ENCODE measurements around the gene LENG9.
"Not testable (repeated sequence)": the region's sequence is repeated elsewhere in the genome, so short reads cannot be mapped to it uniquely, and the experiment has no call there.

- not testable (repeated sequence) for TF ChIP-seq POLR2A, CTCF (IDR thresholded peaks at IDR 0.05)
These were observed 45.8 kb upstream of the LENG9 start for GRCh38 chr19:54509200-54509940.

All from lower leg skin (tissue), 3 donors.